SHP77 treated with DMSO at 0.1 percent for 48 hours (cell line): Measurements from ENCODE around the gene MICAL3.
"Not testable (repeated sequence)": the region's sequence is repeated elsewhere in the genome, so short reads cannot be mapped to it uniquely, and the experiment has no call there.

ENCODE experiments used
- DNase-seq: peaks from one replicate; lab custom pipeline; 2025; lab: John Stamatoyannopoulos, UW

The MICAL3 gene

DNA sequence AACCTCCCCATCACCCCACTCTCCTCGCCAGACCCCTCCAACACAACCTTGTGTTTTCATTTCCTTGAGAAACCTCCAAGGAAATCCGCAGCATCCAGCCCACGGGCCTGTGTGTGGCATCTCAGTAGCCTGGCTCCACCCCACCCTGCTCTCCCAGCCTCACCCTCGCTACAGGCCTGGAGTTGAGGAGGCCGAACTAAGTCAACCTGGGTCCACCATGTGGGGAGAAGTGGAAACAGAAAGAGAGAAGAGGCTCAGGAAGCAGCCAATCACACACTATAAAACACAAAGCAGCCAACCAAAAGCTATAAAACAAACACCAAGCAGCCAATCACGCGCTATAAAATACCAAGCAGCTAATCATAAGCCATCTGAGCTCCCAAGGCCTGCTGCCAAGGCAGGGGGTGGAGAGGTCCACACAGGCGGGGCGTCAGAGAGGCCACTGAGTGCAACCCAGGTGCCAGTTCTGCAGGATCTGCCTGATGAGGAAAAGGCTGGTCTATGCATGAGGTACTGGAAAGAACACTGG lies 72.0 kb downstream of the MICAL3 start:
- no peak for DNase-seq

- DNase-seq: no peak
Observed at GRCh38 chr22:17951315-17951714, 73.0 kb downstream of the MICAL3 start.

DNA sequence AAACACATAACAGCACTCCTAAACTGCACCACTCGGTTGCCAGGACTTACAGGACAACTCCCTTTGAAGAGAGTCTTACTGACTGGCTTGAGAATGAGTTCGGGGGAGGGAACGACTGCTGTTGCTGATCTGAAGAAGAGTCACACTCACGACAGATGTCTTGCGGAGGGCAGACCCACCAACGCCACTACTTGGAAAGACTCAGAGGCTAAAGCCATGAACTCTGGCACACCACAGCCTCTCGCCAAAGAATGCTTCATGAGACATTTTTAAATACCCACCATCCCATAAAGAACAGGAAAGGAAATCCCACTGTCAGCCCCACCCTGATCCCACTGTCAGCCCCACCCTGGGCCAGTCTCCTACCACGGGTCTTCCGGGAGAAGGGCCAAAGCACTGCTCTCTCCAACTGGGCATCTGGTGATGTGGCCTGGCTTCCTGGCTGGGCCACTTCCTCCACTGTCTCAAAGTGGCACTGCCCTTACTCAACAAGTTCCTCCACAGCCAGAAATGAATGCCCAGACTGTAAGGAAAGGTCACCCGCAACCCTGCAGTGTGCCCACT lies 73.6 kb downstream of the MICAL3 start:
- DNase-seq: no peak

DNA sequence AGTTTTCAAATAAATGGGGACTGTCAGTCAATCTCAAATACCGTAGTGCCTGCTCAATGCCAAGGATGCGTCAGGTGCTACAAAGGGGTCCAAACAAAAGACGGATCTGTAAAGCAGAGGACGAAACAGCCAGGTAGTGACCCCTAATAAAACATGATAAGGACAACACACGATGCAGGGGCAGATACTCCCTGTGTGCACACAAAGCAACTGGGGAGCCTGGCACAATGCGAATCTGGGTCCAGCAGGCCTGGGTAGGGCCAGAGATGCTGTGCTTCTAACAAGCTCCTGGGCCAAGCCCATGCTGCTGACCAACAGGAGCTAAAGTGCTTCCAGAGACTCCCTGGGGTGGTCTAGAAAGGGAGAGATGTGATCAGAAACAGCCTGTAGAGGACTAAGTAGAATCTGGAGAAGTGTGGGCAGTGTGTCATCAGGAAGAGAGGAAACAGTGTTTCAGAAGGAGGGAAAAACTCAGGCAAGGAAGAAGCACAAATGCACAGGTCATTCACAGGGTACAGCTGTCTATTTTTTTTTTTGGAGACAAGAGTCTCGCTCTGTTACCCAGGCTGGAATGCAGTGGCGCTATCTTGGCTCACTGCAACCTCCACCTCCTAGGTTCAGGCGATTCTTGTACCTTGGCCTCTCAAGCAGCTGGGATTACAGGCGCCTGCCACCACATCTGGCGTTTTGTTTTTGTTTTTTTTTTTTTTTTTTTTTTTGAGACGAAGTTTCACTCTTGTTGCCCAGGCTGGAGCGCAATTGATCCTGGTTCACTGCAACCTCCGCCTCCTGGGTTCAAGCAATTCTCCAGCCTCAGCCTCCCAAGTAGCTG lies 74.5 kb downstream of the MICAL3 start:
- DNase-seq: no peak

GRCh38 chr22:17948101-17948500 lies 76.3 kb downstream of the MICAL3 start:
- DNase-seq: no peak

DNA sequence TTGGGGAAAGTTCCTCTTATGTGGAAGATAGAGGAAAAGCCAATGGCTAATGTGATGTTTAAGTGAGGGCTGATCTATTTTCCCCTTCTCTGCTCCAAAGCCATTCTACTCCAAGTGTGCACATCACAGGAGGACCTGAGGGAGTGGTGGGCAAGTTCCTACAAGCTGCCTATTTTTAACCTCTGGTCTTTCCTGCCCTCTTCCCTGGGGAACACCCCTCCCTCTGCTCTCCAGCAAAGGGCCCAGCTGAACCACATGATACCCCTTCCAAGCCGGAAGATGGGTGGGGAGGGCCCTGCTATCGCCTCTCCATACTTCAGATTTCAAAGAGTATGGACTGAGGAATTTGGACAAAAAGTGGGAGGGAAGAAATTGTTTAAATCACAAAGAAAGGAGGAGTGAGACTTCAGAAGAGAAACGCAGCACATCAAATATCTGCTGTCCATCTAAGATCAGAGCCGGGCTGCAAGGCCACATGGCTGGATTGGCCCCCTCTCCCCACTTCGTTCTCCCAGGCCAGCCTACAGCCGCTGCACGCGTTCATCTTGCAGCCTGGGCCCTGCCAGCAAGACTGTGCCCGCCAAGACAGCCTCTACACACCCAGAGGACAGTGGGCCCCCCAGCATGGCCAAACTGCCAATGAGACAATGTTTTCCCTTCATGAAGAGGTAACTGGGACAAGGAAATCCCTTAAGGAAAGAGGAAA lies 77.5 kb downstream of the MICAL3 start:
- DNase-seq: no peak

GRCh38 chr22:17945888-17946648 lies 78.3 kb downstream of the MICAL3 start:
- no peak for DNase-seq

- no peak for DNase-seq
Observed at GRCh38 chr22:17945156-17945887, 79.0 kb downstream of the MICAL3 start.

DNA sequence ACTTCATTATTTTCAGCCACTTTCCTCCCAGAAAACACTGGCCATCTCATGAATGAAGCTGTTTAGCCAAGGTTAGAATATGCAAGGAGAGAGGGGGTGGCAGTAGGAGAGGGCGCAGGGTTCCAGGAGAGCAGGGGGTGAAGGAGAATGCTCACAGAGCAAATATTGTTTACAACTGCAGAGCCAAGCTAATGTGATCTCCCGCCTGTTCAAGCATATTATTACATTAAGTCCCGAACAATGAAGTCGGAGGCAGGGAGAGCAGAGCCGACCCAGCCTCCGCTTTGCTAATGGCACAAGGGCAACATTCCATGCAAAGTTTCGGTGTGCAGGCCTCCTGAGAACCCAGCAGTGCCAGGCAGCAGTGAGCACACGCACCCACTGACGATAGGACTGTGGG lies 80.1 kb downstream of the MICAL3 start:
- DNase-seq: no peak

DNA sequence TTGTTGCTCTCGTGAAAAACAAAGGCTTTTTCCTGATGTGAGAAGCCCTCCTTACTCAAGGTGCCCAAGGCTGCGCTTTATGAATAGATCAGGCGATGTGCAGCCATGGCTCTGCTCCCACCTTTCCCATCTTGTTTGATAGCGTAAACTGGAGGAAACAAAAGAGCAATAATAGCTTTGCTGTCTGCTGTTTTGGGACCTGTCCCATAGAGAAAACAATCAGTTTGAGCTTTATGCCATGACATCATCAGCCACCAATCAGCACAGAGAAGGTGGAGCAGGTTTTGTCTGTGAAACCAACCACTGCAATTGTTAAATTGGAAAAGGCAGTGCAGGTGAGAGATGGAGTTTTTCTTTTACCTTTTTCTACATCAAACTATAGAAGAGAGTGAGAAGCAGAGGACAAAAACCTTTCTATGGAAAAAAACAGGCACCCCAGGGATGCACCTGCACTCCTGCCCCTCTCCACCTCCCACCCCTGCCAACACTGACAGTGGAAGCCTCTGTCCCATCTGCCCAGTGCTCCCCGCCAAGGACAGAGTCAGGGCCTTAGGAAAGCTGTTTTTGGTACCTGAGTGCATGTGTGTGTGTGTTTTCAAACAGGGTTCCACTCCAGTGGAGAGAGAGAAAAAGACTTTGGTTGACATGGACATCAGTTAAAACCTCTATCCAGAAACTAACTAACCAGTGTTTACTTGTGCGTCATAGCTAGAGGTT lies 80.7 kb downstream of the MICAL3 start:
- no peak for DNase-seq

- DNase-seq: no peak
Observed at GRCh38 chr22:17942721-17943120, 81.6 kb downstream of the MICAL3 start.

- no peak for DNase-seq
Observed at GRCh38 chr22:17941471-17942406, 82.6 kb downstream of the MICAL3 start.

DNA sequence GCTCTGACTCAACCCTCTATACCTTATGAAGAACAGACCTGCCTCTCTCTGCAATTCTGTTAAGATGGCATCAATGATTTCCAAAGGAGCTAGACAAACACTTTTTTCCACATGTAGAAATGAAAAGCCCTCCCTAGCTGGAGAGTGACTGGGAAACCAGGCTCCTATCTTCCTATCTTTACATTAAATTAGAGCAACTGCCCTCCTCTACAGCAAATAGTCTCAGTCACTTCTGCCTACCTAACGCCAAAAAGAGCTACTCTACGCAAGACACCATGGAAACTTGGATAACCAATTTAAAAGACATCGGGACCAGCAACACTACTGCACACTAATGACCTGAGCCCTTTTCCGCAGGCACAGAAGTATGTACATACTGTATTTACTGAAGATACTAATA lies 84.8 kb downstream of the MICAL3 start:
- no peak for DNase-seq

GRCh38 chr22:17939011-17939410 lies 85.3 kb downstream of the MICAL3 start:
- no peak for DNase-seq

DNA sequence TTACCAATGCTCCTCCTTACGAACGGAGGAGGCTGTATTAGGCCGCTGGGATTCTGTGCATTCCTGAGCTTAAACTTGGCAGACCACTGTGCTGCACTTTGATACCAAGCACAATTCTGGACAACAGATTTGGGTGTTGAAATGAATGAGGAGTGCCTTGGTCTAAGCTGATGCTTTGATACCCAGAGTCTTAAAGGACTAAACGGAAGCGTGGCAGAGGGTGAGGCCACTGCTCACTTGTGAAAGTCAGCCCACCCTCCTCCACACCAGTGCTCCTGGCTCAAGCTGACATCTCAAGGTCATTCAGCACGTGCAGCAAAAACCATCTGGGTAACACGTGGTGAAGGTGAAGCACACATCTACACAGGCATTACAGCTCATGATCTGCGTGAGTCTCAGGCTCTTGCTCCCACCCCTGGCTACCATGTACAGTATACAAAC lies 85.9 kb downstream of the MICAL3 start:
- DNase-seq: no peak

DNA sequence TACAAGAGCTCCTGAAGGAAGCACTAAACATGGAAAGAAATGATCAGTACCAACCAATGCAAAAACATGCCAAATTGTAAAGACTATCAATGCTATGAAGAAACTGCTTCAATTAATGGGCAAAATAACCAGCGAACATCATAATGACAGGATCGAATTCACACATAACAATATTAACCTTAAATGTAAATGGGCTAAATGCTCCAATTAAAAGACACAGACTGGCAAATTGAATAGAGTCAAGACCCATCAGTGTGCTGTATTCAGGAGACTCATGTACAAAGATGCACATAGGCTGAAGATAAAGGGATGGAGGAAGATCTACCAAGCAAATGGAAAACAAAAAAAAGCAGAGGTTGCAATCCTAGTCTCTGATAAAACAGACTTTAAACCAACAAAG lies 91.9 kb downstream of the MICAL3 start:
- DNase-seq: not testable (repeated sequence)

- DNase-seq: no peak
Observed at GRCh38 chr22:17931400-17931825, 92.9 kb downstream of the MICAL3 start.

DNA sequence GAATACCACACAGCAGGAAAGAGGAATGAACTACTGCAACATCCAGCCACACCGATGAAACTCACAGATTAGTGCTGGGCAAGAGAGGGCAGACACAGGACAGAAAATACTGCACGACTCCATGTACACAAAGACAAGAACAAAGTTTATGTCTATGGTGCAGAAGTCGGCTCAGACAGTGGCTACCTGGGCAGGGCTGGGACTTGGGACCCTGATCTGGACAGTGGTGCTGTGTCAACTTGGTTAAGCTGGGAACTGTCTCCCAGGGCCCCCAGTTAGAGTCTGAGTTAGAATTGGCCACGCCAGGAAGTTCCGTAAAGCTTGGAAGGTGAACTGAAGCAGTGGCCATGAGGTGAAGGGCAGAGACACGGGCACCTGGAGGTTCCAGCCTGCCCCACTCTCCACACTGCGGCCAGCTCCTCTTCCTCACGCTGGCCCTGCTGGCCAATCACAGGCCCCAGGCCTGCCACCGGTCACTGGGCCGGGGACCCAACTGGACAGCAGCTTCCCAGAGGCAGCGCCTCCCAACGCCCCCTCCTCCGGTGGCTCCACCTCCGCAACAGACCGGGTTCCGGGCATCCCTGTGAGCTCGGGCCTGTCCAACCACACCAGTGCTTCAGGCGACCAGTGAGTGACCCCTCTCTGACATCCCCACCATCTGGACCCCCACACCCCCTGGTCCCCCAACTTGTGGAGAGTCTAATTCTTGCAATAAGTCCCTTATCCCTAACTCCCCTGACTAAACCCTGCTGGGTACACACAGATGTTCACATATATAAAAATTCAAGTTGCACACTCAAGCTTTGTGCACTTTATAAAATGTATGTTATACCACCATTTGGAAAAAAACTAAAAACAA lies 93.7 kb downstream of the MICAL3 start:
- DNase-seq: no peak

DNA sequence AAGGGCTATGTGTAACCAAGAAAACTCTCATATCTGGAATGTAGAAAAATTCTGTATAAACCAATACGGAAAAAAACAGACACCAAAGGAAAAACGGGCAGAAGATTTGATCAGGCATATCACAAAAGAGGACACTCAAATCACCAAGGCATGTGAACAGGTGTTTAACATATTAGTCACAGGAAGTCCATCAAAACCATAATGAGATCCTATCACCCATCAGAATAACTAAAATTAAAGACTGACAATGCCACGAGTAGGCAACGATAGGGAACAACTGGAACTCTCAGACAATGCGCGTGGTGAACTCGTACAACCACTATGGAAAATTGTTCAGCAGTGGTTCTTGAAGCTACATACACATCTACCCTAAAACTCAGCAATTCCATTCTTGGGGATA lies 94.5 kb downstream of the MICAL3 start:
- no peak for DNase-seq
